Neural progenitor cell (in vitro differentiated cells): ENCODE data around the gene RCVRN.

Source experiments
- EZH2 ChIP-seq: fragments of 200-600 bp; sonication (generic); IDR thresholded peaks from 2 replicates; pipeline ENCODE4 v1.6.1; 2017; ENCODE audit warnings: antibody characterized with exemption, mild to moderate bottlenecking, moderate library complexity
- TF ChIP-seq, protein P1 (sequence below): fragments of 200-600 bp; sonication (generic); IDR thresholded peaks from 2 replicates; pipeline ENCODE4 v1.5.1; 2017; ENCODE audit warnings: antibody characterized with exemption, mild to moderate bottlenecking

DNA sequence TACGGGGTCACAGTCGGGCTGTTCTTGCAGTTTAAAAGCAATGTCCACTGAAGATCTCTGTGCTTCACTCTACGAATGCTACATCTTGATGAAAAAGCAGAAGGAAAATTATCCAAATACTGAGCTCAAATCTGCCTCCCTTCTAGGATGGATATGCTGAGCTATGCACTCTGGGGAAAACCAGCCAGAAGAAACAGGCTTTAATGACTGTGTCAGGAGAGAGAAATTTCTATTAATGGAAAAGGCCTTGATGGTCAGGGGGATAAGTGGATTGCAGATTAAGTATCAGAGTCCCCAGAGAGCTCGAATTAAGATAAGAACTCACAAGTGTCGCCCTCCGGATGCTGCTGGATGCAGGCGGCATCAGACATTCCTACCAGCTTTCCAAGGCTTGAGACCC is 39.6 kb upstream of the RCVRN start:
- TF ChIP-seq EZH2 = no peak
- TF ChIP-seq, protein P1, sequence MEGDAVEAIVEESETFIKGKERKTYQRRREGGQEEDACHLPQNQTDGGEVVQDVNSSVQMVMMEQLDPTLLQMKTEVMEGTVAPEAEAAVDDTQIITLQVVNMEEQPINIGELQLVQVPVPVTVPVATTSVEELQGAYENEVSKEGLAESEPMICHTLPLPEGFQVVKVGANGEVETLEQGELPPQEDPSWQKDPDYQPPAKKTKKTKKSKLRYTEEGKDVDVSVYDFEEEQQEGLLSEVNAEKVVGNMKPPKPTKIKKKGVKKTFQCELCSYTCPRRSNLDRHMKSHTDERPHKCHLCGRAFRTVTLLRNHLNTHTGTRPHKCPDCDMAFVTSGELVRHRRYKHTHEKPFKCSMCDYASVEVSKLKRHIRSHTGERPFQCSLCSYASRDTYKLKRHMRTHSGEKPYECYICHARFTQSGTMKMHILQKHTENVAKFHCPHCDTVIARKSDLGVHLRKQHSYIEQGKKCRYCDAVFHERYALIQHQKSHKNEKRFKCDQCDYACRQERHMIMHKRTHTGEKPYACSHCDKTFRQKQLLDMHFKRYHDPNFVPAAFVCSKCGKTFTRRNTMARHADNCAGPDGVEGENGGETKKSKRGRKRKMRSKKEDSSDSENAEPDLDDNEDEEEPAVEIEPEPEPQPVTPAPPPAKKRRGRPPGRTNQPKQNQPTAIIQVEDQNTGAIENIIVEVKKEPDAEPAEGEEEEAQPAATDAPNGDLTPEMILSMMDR = no peak
